H1 (cell line): Measurements from ENCODE around the gene OXER1. TPM values are rescaled to one million over a fixed set of nuclear protein-coding genes. Genes with fewer than 3 reads are reported as not detected.

Source experiments
- ASH2L ChIP-seq: fragments of 200-600, 300-600 bp; sonication (generic); IDR thresholded peaks from one replicate; pipeline ENCODE4 v1.7.1; 2017; ENCODE audit warnings: low read length
- FOSL1 ChIP-seq: IDR thresholded peaks from 2 replicates; pipeline ENCODE4 v1.6.1; 2011; ENCODE audit warnings: mild to moderate bottlenecking, low read depth, low read length, moderate library complexity; ENCODE audit not compliant: insufficient read depth
- HDAC2 ChIP-seq, 2 experiments: fragments of 300-600 bp in 1 of 2; sonication (generic) in 1 of 2; IDR thresholded peaks; 2 replicates each; pipeline ENCODE4 v1.6.1; 2011 to 2012; ENCODE audit warnings: low read depth in 2 of 2, low read length in 2 of 2, mild to moderate bottlenecking in 2 of 2, moderate library complexity in 2 of 2, borderline replicate concordance in 1 of 2, inconsistent platforms in 1 of 2
- HDAC6 ChIP-seq: IDR thresholded peaks from one replicate; pipeline ENCODE4 v1.7.1; 2012; ENCODE audit warnings: low read depth, mild to moderate bottlenecking, inconsistent platforms, low read length, moderate library complexity
- NRF1 ChIP-seq: IDR thresholded peaks from 2 replicates; pipeline ENCODE4 v1.6.1; 2011; ENCODE audit warnings: mild to moderate bottlenecking, low read depth, low read length, improper control_type of control experiment
- POU5F1 ChIP-seq: IDR thresholded peaks from 2 replicates; pipeline ENCODE4 v1.6.1; 2011; ENCODE audit warnings: low read depth, mild to moderate bottlenecking, low read length, moderate library complexity
- SP1 ChIP-seq: IDR thresholded peaks from 2 replicates; pipeline ENCODE4 v1.6.1; 2011; ENCODE audit warnings: low read depth, low read length
- SP4 ChIP-seq: IDR thresholded peaks from 2 replicates; pipeline ENCODE4 v1.6.1; 2012; ENCODE audit warnings: low read length, inconsistent platforms
- TBP ChIP-seq: IDR thresholded peaks from 2 replicates; pipeline ENCODE4 v1.6.1; 2011; ENCODE audit warnings: low read depth, low read length, improper control_type of control experiment
- polyA plus RNA-seq, 7 experiments: library from polyadenylated mRNA; depleted of rRNA in 3 of 7; stranded (reverse) in 5 of 7; unstranded in 2 of 7; fragments of >200 nt in 5 of 7; fragments of 200-250 nt in 2 of 7; gene quantifications; 1 replicate in 5 of 7; 2 replicates in 1 of 7; 4 replicates in 1 of 7; pipeline versions ENCODE4 v1.2.1 to v1.2.3, GENCODE V29; 2011 to 2013; ENCODE audit warnings: missing spikeins in 2 of 7, mixed read lengths in 2 of 7
- total RNA-seq: library from RNA; stranded (reverse); fragmentation: NEBNext Ultra II Directional; extraction: Animal tissue kit (Norgen Biotek cat#: 25700); gene quantifications from 2 replicates; pipeline ENCODE4 v1.2.1, GENCODE V29; 2021
- TF ChIP-seq, protein P1 (sequence below): fragments of 300-600 bp; sonication (generic); IDR thresholded peaks from 2 replicates; pipeline ENCODE4 v1.7.1; 2012; ENCODE audit warnings: low read length, moderate library complexity, mild to moderate bottlenecking, inconsistent platforms; ENCODE audit not compliant: insufficient replicate concordance

OXER1 gene
- total and polyA plus RNA-seq, 2 of the 8 experiments (the other 6 are each of a cell fraction or from before 2014, with no cell fraction given), result 1.2 to 2.9 TPM

- TF ChIP-seq, protein P1, sequence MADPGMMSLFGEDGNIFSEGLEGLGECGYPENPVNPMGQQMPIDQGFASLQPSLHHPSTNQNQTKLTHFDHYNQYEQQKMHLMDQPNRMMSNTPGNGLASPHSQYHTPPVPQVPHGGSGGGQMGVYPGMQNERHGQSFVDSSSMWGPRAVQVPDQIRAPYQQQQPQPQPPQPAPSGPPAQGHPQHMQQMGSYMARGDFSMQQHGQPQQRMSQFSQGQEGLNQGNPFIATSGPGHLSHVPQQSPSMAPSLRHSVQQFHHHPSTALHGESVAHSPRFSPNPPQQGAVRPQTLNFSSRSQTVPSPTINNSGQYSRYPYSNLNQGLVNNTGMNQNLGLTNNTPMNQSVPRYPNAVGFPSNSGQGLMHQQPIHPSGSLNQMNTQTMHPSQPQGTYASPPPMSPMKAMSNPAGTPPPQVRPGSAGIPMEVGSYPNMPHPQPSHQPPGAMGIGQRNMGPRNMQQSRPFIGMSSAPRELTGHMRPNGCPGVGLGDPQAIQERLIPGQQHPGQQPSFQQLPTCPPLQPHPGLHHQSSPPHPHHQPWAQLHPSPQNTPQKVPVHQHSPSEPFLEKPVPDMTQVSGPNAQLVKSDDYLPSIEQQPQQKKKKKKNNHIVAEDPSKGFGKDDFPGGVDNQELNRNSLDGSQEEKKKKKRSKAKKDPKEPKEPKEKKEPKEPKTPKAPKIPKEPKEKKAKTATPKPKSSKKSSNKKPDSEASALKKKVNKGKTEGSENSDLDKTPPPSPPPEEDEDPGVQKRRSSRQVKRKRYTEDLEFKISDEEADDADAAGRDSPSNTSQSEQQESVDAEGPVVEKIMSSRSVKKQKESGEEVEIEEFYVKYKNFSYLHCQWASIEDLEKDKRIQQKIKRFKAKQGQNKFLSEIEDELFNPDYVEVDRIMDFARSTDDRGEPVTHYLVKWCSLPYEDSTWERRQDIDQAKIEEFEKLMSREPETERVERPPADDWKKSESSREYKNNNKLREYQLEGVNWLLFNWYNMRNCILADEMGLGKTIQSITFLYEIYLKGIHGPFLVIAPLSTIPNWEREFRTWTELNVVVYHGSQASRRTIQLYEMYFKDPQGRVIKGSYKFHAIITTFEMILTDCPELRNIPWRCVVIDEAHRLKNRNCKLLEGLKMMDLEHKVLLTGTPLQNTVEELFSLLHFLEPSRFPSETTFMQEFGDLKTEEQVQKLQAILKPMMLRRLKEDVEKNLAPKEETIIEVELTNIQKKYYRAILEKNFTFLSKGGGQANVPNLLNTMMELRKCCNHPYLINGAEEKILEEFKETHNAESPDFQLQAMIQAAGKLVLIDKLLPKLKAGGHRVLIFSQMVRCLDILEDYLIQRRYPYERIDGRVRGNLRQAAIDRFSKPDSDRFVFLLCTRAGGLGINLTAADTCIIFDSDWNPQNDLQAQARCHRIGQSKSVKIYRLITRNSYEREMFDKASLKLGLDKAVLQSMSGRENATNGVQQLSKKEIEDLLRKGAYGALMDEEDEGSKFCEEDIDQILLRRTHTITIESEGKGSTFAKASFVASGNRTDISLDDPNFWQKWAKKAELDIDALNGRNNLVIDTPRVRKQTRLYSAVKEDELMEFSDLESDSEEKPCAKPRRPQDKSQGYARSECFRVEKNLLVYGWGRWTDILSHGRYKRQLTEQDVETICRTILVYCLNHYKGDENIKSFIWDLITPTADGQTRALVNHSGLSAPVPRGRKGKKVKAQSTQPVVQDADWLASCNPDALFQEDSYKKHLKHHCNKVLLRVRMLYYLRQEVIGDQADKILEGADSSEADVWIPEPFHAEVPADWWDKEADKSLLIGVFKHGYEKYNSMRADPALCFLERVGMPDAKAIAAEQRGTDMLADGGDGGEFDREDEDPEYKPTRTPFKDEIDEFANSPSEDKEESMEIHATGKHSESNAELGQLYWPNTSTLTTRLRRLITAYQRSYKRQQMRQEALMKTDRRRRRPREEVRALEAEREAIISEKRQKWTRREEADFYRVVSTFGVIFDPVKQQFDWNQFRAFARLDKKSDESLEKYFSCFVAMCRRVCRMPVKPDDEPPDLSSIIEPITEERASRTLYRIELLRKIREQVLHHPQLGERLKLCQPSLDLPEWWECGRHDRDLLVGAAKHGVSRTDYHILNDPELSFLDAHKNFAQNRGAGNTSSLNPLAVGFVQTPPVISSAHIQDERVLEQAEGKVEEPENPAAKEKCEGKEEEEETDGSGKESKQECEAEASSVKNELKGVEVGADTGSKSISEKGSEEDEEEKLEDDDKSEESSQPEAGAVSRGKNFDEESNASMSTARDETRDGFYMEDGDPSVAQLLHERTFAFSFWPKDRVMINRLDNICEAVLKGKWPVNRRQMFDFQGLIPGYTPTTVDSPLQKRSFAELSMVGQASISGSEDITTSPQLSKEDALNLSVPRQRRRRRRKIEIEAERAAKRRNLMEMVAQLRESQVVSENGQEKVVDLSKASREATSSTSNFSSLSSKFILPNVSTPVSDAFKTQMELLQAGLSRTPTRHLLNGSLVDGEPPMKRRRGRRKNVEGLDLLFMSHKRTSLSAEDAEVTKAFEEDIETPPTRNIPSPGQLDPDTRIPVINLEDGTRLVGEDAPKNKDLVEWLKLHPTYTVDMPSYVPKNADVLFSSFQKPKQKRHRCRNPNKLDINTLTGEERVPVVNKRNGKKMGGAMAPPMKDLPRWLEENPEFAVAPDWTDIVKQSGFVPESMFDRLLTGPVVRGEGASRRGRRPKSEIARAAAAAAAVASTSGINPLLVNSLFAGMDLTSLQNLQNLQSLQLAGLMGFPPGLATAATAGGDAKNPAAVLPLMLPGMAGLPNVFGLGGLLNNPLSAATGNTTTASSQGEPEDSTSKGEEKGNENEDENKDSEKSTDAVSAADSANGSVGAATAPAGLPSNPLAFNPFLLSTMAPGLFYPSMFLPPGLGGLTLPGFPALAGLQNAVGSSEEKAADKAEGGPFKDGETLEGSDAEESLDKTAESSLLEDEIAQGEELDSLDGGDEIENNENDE, result no peak
- no peak for TF ChIP-seq SP4
- no peak for TF ChIP-seq FOSL1
- no peak for TF ChIP-seq HDAC2 (IDR thresholded peaks at IDR 0.05; ENCODE audit: borderline replicate concordance in 1 of 2, low read depth in 2 of 2, low read length in 2 of 2)
- TF ChIP-seq POU5F1, result no peak
- TF ChIP-seq NRF1, result no peak
- no peak for TF ChIP-seq TBP
- no peak for TF ChIP-seq ASH2L
- no peak for TF ChIP-seq HDAC6
- no peak for TF ChIP-seq SP1
Measured at GRCh38 chr2:42769583-42770287, 5.8 kb upstream of the OXER1 start (continued).
